ENCODE results near the gene SLC28A3. TPM values are rescaled to one million over a fixed set of nuclear protein-coding genes. Genes with fewer than 3 reads are reported as not detected.

SLC28A3 gene
- total and polyA plus RNA-seq, 2 donors (not counting 3 experiments of a cell fraction or from before 2014, with no cell fraction given): not detected

- ChIA-PET POLR2A (no interaction called here), CTCF (interaction anchor here (1.4 kb wide), 1 partner anchor 20 kb away, joined by 3 read pairs; no protein-coding TSS in a partner anchor)
- H3K9me3 ChIP-seq (replicated peaks; ENCODE audit: control insufficient read depth, insufficient read depth, low read length): no peaks in the 10 kb centered on the region
- no peak overlapping the region for H3K4me3 ChIP-seq (replicated peaks in 1 of 3; ENCODE audit: insufficient read depth in 1 of 3, low read depth in 1 of 3, low read length in 3 of 3)
- no peaks in the 10 kb centered on the region for H3K79me2 ChIP-seq (ENCODE audit: control insufficient read depth, insufficient read depth, low read length)
- no peak overlapping the region for H3K27ac ChIP-seq (ENCODE audit: insufficient read depth, low read depth, low read length)
- H3K9me1 ChIP-seq (replicated peaks; ENCODE audit: control insufficient read depth, extremely low read depth, insufficient read depth, low read length): no peaks in the 10 kb centered on the region
- peaks cover 0 to 3% of the 10 kb centered on the region in 2 experiments for H3K27me3 ChIP-seq (ENCODE audit: control insufficient read depth in 2 of 2, insufficient read depth in 2 of 2, low read length in 2 of 2)
- DNase-seq (ENCODE audit: low read depth, low spot score) (no peak), FAIRE-seq (no peak)
- no peaks in the 10 kb centered on the region for H3K4me1 ChIP-seq (ENCODE audit: control insufficient read depth, extremely low read depth, insufficient read depth, low read length)
- H2AFZ ChIP-seq (ENCODE audit: low read depth, low read length): no peak overlapping the region
- no peaks in the 10 kb centered on the region for H4K20me1 ChIP-seq (replicated peaks; ENCODE audit: control insufficient read depth, extremely low read depth, insufficient read depth, low read length)
- no TSS peak for BruUV-seq (replicated peaks)
- no peak overlapping the region for H3K4me2 ChIP-seq (ENCODE audit: insufficient read depth, low read length)
- intact Hi-C loops (cut with micrococcal nuclease): no loop called here
- dilution Hi-C loops (cut with MboI; ENCODE audit: extremely low pct_ligation_motif_present, low sequenced_read_pairs): no loop called here
- H3K36me3 ChIP-seq (ENCODE audit: control insufficient read depth in 2 of 2, extremely low read depth in 1 of 2, insufficient read depth in 2 of 2, low read length in 2 of 2): no peaks in the 10 kb centered on the region
- TF ChIP-seq POLR2A (IDR thresholded peaks at IDR 0.05; ENCODE audit: low read depth, low read length): no peak
- TF ChIP-seq CTCF (IDR thresholded peaks at IDR 0.05; ENCODE audit: extremely low read depth in 1 of 2, insufficient read depth in 1 of 2, low read depth in 1 of 2, low read length in 2 of 2): no peak
- no peak for TF ChIP-seq JUN (IDR thresholded peaks at IDR 0.05; ENCODE audit: borderline replicate concordance, insufficient read depth, insufficient read length, low read depth)
- TF ChIP-seq MYC (IDR thresholded peaks at IDR 0.05; ENCODE audit: low read depth, low read length): no peak
- TF ChIP-seq POLR2AphosphoS5 (IDR thresholded peaks at IDR 0.05; ENCODE audit: insufficient read depth, low read depth, low read length): no peak
- TF ChIP-seq GATA2 (IDR thresholded peaks at IDR 0.05; ENCODE audit: insufficient read depth, insufficient read length, low read depth, low read length): no peak
- no peak for TF ChIP-seq MAX (IDR thresholded peaks at IDR 0.05; ENCODE audit: insufficient read depth, insufficient read length)
- no peak for TF ChIP-seq FOS (IDR thresholded peaks at IDR 0.05; ENCODE audit: borderline replicate concordance, insufficient read depth, low read length)
- no peak for TF ChIP-seq EZH2 (IDR thresholded peaks at IDR 0.05; ENCODE audit: borderline replicate concordance, low read depth, low read length, severe bottlenecking)
- H3K9ac ChIP-seq (replicated peaks; ENCODE audit: extremely low read depth, insufficient read depth, low read length): no peak overlapping the region
Measured at GRCh38 chr9:84285381-84285780, 55.2 kb downstream of the SLC28A3 start.
